ENCODE results near the gene ZNRF3.

DNA sequence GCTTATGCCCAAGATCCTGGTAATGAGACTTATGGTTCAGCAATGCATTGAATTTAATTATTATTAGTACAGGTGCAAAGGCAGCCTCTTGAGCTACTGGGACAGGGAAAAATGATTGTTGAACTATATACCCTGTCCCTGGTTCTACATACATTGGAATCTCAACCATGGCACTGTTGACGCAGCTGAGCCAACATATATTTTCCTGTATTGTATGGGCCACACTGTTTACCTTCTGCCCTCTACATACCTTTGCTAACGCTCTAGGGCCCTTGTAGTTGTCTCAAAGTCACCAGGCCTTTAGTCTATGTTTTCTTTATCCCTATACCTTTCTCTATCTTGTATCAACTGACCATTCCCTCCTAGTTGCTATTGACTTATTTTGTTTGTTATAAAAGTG lies 212.1 kb downstream of the ZNRF3 start:
- TF ChIP-seq RAD21 (IDR thresholded peaks at IDR 0.05; ENCODE audit: low read depth) (no peak), TCF12 (IDR thresholded peaks at IDR 0.05; ENCODE audit: low read depth) (no peak), TEAD4 (IDR thresholded peaks at IDR 0.05) (no peak), EP300 (IDR thresholded peaks at IDR 0.05; ENCODE audit: borderline replicate concordance) (no peak), EGR1 (IDR thresholded peaks at IDR 0.05) (no peak)
- TF ChIP-seq, protein P1, sequence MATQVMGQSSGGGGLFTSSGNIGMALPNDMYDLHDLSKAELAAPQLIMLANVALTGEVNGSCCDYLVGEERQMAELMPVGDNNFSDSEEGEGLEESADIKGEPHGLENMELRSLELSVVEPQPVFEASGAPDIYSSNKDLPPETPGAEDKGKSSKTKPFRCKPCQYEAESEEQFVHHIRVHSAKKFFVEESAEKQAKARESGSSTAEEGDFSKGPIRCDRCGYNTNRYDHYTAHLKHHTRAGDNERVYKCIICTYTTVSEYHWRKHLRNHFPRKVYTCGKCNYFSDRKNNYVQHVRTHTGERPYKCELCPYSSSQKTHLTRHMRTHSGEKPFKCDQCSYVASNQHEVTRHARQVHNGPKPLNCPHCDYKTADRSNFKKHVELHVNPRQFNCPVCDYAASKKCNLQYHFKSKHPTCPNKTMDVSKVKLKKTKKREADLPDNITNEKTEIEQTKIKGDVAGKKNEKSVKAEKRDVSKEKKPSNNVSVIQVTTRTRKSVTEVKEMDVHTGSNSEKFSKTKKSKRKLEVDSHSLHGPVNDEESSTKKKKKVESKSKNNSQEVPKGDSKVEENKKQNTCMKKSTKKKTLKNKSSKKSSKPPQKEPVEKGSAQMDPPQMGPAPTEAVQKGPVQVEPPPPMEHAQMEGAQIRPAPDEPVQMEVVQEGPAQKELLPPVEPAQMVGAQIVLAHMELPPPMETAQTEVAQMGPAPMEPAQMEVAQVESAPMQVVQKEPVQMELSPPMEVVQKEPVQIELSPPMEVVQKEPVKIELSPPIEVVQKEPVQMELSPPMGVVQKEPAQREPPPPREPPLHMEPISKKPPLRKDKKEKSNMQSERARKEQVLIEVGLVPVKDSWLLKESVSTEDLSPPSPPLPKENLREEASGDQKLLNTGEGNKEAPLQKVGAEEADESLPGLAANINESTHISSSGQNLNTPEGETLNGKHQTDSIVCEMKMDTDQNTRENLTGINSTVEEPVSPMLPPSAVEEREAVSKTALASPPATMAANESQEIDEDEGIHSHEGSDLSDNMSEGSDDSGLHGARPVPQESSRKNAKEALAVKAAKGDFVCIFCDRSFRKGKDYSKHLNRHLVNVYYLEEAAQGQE (IDR thresholded peaks at IDR 0.05; ENCODE audit: low read depth), result no peak
- TF ChIP-seq, protein P2, sequence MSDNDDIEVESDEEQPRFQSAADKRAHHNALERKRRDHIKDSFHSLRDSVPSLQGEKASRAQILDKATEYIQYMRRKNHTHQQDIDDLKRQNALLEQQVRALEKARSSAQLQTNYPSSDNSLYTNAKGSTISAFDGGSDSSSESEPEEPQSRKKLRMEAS (IDR thresholded peaks at IDR 0.05), result no peak

All from Ishikawa (cell line).